SJSA1 (cell line): ENCODE results near the gene PCDHGB6. TPM values are rescaled to one million over a fixed set of nuclear protein-coding genes. Genes with fewer than 3 reads are reported as not detected.
"Not testable (repeated sequence)": the region's sequence is repeated elsewhere in the genome, so short reads cannot be mapped to it uniquely, and the experiment has no call there.

Experiments
- DNase-seq, 2 experiments: peaks; one replicate each; pipeline ENCODE4 v3.0.0-alpha.2; 2015 to 2020; ENCODE audit warnings: low spot score in 2 of 2, low read depth in 1 of 2
- H3K27ac ChIP-seq: fragments of 250-450 bp; sonication (Bioruptor Pico); 2 replicates; pipeline ENCODE4 v1.5.1; 2020; ENCODE audit warnings: mild to moderate bottlenecking, moderate library complexity
- H3K27me3 ChIP-seq: fragments of 250-450 bp; sonication (Bioruptor Pico); replicated peaks from 2 replicates; pipeline ENCODE4 v1.5.1; 2020; ENCODE audit warnings: mild to moderate bottlenecking, moderate library complexity
- H3K36me3 ChIP-seq: fragments of 250-450 bp; sonication (Bioruptor Pico); 2 replicates; pipeline ENCODE4 v1.5.1; 2020; ENCODE audit warnings: mild to moderate bottlenecking
- H3K4me1 ChIP-seq: fragments of 250-450 bp; sonication (Bioruptor Pico); replicated peaks from 2 replicates; pipeline ENCODE4 v1.6.1; 2021; ENCODE audit warnings: mild to moderate bottlenecking
- H3K4me3 ChIP-seq: fragments of 250-450 bp; sonication (Bioruptor Pico); 2 replicates; pipeline ENCODE4 v1.5.1; 2020; ENCODE audit warnings: mild to moderate bottlenecking
- H3K9me3 ChIP-seq: fragments of 250-450 bp; sonication (Bioruptor Pico); replicated peaks from 2 replicates; pipeline ENCODE4 v1.5.1; 2020; ENCODE audit warnings: mild to moderate bottlenecking
- total RNA-seq: library from RNA; depleted of rRNA; stranded (reverse); fragments of >200 nt; shearing (Covaris generic); gene quantifications from 2 replicates; pipeline ENCODE4 v1.2.3, GENCODE V29; 2014

The PCDHGB6 gene
- total RNA-seq, 1 experiment from 2014 or later, result 1.2 TPM

DNA sequence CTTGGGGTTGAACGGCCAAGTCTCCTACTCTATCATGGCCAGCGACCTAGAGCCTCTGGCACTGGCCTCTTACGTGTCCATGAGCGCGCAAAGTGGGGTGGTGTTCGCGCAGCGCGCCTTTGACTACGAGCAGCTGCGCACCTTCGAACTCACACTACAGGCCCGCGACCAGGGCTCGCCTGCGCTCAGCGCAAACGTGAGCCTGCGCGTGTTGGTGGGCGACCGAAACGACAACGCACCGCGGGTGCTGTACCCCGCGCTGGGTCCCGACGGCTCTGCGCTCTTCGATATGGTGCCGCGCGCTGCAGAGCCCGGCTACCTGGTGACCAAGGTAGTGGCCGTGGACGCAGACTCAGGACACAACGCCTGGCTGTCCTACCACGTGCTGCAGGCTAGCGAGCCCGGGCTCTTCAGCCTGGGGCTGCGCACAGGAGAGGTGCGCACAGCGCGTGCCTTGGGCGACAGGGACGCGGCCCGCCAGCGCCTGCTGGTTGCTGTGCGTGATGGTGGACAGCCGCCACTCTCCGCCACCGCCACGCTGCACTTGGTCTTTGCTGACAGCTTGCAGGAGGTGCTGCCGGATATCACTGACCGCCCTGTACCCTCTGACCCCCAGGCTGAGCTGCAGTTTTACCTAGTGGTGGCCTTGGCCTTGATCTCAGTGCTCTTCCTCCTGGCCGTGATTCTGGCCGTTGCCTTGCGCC lies 8.1 kb upstream of the PCDHGB6 start:
- no peaks in the 10 kb centered on the region for H3K27me3 ChIP-seq
- peaks cover 31% of the 10 kb centered on the region for H3K9me3 ChIP-seq
- H3K36me3 ChIP-seq, result no peaks in the 10 kb centered on the region
- DNase-seq, result no peak
- H3K4me1 ChIP-seq, result no peaks in the 10 kb centered on the region
- no peak overlapping the region for H3K27ac ChIP-seq
- H3K4me3 ChIP-seq, result no peak overlapping the region

DNA sequence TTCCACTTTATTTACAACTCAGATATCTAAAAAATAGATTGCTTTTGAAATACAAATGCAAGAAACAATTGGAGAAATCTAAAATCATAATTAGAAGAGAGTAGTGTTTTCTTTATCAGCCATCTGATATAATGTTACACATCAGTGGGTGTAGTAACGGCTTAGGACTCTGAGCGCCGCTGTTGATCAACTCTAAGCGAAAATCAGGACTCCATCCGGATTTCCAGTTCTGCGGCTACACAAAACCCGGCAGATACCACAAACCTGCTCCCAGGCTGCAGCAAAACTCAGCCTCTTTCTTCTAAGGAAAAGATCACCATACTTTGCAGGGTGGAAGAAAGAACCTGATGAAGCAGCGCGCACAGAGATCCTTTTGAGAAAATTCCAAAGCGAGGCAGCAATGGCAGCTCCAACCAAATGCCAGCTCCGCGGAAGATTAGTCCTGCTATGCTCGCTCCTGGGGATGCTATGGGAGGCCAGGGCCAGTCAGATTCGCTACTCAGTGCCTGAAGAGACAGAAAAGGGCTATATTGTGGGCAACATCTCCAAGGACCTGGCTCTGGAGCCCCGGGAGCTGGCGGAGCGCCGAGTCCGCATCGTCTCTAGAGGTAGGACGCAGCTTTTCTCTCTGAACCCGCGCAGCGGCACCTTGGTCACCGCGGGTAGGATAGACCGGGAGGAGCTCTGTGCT lies 5.1 kb upstream of the PCDHGB6 start, which contains the start of gene PCDHGA9:
PCDHGA9 (plus strand) TSS at position 226 of the 691 bp plus-strand sequence; CDS start at position 401, 175 bp downstream.
- no peaks in the 10 kb centered on the region for H3K4me1 ChIP-seq
- no peaks in the 10 kb centered on the region for H3K36me3 ChIP-seq
- H3K27ac ChIP-seq, result no peak within 1 kb of the TSS
- peaks cover 20% of the 10 kb centered on the region for H3K9me3 ChIP-seq
- no peak within 1 kb of the TSS for H3K4me3 ChIP-seq
- no peaks in the 10 kb centered on the region for H3K27me3 ChIP-seq
- no peak for DNase-seq

DNA sequence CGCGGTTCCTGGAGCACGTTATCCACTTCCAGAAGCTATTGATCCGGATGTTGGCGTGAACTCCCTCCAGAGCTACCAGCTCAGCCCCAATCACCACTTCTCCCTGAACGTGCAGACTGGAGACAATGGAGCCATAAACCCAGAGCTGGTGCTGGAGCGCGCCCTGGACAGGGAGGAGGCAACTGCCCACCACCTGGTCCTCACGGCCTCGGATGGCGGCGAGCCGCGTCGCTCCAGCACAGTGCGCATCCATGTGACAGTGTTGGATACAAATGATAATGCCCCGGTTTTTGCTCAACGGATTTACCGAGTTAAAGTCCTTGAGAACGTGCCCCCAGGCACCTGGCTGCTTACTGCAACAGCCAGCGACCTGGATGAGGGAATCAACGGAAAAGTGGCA lies 4.4 kb upstream of the PCDHGB6 start:
- Histone ChIP-seq H3K27me3 (no peaks in the 10 kb centered on the region), H3K27ac (no peak overlapping the region), H3K4me1 (no peaks in the 10 kb centered on the region), H3K4me3 (no peak overlapping the region), H3K36me3 (no peaks in the 10 kb centered on the region), H3K9me3 (peaks cover 21% of the 10 kb centered on the region)
- DNase-seq, result no peak

DNA sequence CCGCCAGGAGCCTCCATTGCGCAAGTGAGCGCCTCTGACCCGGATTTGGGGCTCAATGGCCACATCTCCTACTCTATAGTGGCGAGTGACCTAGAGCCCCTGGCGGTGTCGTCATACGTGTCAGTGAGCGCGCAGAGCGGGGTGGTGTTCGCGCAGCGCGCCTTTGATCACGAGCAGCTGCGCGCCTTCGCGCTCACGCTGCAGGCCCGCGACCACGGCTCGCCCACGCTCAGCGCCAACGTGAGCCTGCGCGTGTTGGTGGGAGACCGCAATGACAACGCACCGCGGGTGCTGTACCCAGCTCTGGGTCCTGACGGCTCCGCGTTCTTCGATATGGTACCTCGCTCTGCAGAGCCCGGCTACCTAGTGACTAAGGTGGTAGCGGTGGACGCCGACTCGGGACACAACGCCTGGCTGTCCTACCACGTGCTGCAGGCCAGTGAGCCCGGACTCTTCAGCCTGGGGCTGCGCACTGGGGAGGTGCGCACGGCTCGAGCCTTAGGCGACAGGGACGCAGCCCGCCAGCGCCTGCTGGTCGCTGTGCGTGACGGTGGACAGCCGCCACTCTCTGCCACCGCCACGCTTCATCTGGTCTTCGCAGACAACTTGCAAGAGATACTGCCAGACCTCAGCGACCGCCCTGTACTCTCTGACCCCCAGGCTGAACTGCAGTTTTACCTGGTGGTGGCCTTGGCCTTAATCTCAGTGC lies 1.9 kb downstream of the PCDHGB6 start:
- no peaks in the 10 kb centered on the region for H3K36me3 ChIP-seq
- H3K9me3 ChIP-seq, result peaks cover 17% of the 10 kb centered on the region
- no peaks in the 10 kb centered on the region for H3K27me3 ChIP-seq
- H3K27ac ChIP-seq, result no peak overlapping the region
- DNase-seq, result no peak
- no peaks in the 10 kb centered on the region for H3K4me1 ChIP-seq
- no peak overlapping the region for H3K4me3 ChIP-seq

DNA sequence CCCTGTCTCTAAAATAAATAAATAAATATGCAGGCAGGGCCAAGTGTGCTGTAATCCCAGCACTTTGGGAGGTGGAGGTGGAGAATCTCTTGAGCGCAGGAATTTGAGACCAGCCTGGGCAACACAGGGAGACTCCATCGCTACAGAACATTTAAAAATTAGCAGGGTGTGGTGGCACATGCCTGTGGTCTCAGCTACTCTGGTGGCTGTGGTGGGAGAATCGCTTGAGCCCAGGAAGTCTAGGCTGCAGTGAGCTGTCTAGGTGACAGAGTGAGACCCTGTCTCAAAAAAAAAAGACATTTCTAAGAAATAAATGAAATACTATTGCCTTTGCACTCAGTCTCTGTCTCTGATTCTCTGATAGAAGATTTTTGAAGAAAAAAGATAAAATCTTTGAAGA lies 3.8 kb downstream of the PCDHGB6 start:
- H3K9me3 ChIP-seq, result peaks cover 17% of the 10 kb centered on the region
- peak in 1 of 2 experiments; percentile 9 for DNase-seq
- H3K27ac ChIP-seq, result no peak overlapping the region
- no peaks in the 10 kb centered on the region for H3K4me1 ChIP-seq
- no peak overlapping the region for H3K4me3 ChIP-seq
- H3K27me3 ChIP-seq, result no peaks in the 10 kb centered on the region
- no peaks in the 10 kb centered on the region for H3K36me3 ChIP-seq

DNA sequence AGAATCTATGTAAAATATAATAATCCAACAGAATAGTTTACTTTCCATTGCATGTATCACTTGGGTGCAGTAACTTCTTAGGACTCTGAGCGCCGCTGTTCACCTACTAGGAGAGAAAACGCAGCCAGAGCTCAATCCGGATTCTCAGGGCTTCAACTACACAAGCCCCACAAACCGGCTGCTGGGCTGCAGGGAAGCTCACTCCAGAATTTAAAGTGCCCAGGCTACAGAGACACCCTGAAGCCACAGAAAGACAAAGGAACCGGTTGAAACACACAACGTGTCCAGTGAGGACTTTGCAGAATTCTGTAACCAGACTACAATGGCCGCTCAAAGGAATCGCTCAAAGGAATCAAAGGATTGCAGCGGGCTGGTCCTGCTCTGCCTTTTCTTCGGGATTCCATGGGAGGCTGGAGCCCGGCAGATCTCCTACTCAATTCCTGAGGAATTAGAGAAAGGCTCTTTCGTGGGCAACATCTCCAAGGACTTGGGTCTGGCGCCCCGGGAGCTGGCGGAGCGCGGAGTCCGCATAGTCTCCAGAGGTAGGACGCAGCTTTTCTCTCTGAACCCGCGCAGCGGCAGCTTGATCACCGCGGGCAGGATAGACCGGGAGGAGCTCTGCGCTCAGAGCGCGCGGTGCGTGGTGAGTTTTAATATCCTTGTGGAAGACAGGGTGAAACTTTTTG lies 5.2 kb downstream of the PCDHGB6 start, which contains the start of gene PCDHGA10:
PCDHGA10 (plus strand) TSS at position 134 of the 686 bp plus-strand sequence; CDS start at position 323, 189 bp downstream.
- H3K27me3 ChIP-seq, result no peaks in the 10 kb centered on the region
- H3K27ac ChIP-seq, result no peak within 1 kb of the TSS
- no peaks in the 10 kb centered on the region for H3K4me1 ChIP-seq
- peaks cover 14% of the 10 kb centered on the region for H3K9me3 ChIP-seq
- 0 out of 2 replicates have a peak within 1 kb of the TSS, but pooled peaks have one; percentile 4 for H3K4me3 ChIP-seq
- no peaks in the 10 kb centered on the region for H3K36me3 ChIP-seq
- DNase-seq, result peak in 1 of 2 experiments; percentile 37

DNA sequence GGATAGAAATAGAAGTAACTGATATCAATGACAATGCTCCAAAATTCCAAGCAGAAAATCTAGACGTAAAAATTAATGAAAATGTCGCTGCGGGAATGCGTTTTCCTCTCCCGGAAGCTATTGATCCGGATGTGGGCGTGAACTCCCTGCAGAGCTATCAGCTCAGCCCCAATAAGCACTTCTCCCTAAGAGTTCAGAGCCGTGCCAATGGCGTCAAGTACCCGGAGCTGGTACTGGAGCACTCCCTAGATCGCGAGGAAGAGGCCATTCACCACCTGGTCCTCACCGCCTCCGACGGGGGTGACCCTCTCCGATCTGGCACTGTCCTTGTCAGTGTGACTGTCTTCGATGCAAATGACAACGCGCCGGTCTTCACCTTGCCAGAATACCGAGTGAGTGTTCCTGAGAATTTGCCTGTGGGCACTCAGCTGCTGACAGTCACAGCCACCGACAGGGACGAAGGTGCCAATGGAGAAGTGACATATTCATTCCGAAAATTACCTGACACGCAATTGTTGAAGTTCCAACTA lies 5.8 kb downstream of the PCDHGB6 start:
- peaks cover 20% of the 10 kb centered on the region for H3K9me3 ChIP-seq
- H3K36me3 ChIP-seq, result no peaks in the 10 kb centered on the region
- H3K4me1 ChIP-seq, result no peaks in the 10 kb centered on the region
- no peak overlapping the region for H3K27ac ChIP-seq
- no peak for DNase-seq
- no peak overlapping the region for H3K4me3 ChIP-seq
- no peaks in the 10 kb centered on the region for H3K27me3 ChIP-seq

DNA sequence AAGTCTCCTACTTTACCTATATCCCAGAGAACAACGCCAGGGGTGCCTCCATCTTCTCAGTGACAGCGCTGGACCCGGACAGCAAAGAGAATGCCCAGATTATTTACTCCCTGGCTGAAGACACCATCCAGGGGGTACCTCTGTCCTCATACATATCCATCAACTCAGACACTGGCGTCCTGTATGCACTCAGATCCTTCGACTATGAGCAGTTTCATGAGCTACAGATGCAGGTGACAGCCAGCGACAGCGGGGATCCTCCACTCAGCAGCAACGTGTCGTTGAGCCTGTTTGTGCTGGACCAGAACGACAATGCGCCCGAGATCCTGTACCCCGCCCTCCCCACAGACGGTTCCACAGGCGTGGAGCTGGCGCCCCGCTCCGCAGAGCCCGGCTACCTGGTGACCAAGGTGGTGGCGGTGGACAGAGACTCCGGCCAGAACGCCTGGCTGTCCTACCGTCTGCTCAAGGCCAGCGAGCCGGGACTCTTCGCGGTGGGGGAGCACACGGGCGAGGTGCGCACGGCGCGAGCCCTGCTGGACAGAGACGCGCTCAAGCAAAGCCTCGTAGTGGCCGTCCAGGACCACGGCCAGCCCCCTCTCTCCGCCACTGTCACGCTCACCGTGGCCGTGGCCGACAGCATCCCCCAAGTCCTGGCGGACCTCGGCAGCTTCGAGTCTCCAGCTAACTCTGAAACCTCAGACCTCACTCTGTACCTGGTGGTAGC lies 6.9 kb downstream of the PCDHGB6 start:
- DNase-seq, H3K4me1 ChIP-seq, H3K27me3 ChIP-seq, H3K27ac ChIP-seq, H3K36me3 ChIP-seq, H3K4me3 ChIP-seq: not testable (repeated sequence)
- peaks cover 30% of the 10 kb centered on the region for H3K9me3 ChIP-seq

DNA sequence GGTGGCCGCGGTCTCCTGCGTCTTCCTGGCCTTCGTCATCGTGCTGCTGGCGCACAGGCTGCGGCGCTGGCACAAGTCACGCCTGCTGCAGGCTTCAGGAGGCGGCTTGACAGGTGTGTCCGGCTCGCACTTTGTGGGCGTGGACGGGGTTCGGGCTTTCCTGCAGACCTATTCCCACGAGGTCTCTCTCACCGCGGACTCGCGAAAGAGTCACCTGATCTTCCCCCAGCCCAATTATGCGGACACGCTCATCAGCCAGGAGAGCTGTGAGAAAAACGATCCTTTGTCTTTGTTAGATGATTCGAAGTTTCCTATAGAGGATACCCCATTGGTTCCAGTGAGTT lies 7.4 kb downstream of the PCDHGB6 start:
- DNase-seq, H3K4me3 ChIP-seq, H3K27ac ChIP-seq, H3K36me3 ChIP-seq, H3K27me3 ChIP-seq, H3K4me1 ChIP-seq: not testable (repeated sequence)
- H3K9me3 ChIP-seq, result peaks cover 30% of the 10 kb centered on the region

DNA sequence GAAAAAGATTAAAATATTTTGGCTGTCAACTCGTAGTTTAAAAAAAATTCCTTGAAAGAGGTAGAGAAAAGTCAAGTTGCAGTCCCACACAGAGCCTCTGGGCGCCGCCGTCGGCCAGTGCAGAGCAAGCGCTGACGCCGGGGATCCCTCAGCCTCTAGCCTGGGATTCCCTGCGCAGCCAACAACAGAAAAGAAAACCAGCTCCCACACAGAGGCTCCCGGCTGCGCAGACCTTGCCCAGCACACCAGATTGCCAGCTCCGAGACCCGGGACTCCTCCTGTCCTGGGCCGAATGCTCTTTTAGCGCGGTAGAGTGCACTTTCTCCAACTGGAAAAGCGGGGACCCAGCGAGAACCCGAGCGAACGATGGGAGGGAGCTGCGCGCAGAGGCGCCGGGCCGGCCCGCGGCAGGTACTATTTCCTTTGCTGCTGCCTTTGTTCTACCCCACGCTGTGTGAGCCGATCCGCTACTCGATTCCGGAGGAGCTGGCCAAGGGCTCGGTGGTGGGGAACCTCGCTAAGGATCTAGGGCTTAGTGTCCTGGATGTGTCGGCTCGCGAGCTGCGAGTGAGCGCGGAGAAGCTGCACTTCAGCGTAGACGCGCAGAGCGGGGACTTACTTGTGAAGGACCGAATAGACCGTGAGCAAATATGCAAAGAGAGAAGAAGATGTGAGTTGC lies 9.8 kb downstream of the PCDHGB6 start, which contains the start of gene PCDHGB7:
PCDHGB7 (plus strand) TSS at position 184 of the 679 bp plus-strand sequence; CDS start at position 367, 183 bp downstream.
- not testable (repeated sequence) for H3K4me1 ChIP-seq, H3K27ac ChIP-seq, H3K27me3 ChIP-seq, H3K4me3 ChIP-seq, H3K36me3 ChIP-seq
- peaks cover 41% of the 10 kb centered on the region for H3K9me3 ChIP-seq
- peak; percentile 55 to 73 for DNase-seq

DNA sequence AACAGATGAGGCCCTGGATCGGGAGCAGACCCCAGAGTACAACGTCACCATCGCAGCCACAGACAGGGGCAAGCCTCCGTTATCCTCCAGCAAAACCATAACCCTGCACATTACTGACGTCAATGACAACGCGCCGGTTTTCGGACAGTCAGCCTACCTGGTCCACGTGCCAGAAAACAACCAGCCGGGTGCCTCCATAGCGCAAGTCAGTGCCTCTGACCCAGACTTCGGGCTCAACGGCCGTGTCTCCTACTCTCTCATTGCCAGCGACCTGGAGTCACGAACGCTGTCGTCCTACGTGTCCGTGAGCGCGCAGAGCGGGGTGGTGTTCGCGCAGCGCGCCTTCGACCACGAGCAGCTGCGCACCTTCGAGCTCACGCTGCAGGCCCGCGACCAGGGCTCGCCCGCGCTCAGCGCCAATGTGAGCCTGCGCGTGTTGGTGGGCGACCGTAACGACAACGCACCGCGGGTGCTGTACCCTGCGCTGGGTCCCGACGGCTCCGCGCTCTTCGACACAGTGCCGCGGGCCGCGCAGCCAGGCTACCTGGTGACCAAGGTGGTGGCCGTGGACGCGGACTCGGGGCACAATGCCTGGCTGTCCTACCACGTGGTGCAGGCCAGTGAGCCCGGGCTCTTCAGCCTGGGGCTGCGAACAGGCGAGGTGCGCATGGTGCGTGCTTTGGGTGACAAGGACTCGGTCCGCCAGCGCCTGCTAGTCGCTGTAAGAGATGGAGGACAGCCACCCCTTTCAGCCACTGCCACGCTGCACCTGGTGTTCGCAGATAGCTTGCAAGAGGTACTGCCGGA lies 11.5 kb downstream of the PCDHGB6 start:
- no peak overlapping the region for H3K4me3 ChIP-seq

More for the DNA sequence above, 11.5 kb downstream of the PCDHGB6 start:
- no peaks in the 10 kb centered on the region; the same call in 1 of the 2 replicates for H3K36me3 ChIP-seq
- H3K27me3 ChIP-seq, result no peaks in the 10 kb centered on the region
- H3K27ac ChIP-seq, result no peak overlapping the region
- H3K9me3 ChIP-seq, result peaks cover 40% of the 10 kb centered on the region
- H3K4me1 ChIP-seq, result no peaks in the 10 kb centered on the region
- no peak for DNase-seq
